HepG2 (cell line): ENCODE results near the gene NOB1. TPM values are rescaled to one million over a fixed set of nuclear protein-coding genes. Genes with fewer than 3 reads are reported as not detected.
A peak's percentile ranks its signal among the peaks of the same experiment; 100 is the strongest.

Source experiments
- HHEX ChIP-seq: IDR thresholded peaks from 2 replicates; pipeline ENCODE4 v1.6.1; 2016; ENCODE audit warnings: control low read depth
- HMG20B ChIP-seq: conservative IDR thresholded peaks from 2 replicates; pipeline ENCODE4 v1.6.1; 2016; ENCODE audit warnings: missing genetic modification reagents, missing compliant biosample characterization
- KDM6A ChIP-seq: IDR thresholded peaks from 2 replicates; pipeline ENCODE4 v1.6.1; 2016; ENCODE audit warnings: low read depth
- KLF16 ChIP-seq, 2 experiments: sonication (generic) in 1 of 2; formaldehyde crosslinking in 1 of 2; IDR thresholded peaks; 2 replicates each; pipeline versions ENCODE4 v1.6.1 to v1.8.0; 2016 to 2023; ENCODE audit warnings: missing genetic modification reagents in 2 of 2, missing compliant biosample characterization in 1 of 2
- MTF1 ChIP-seq: sonication (generic); formaldehyde crosslinking; IDR thresholded peaks from 2 replicates; pipeline ENCODE4 v1.5.0; 2020; ENCODE audit warnings: missing genetic modification reagents
- NPAS2 ChIP-seq: sonication (generic); formaldehyde crosslinking; IDR thresholded peaks from 2 replicates; pipeline ENCODE4 v1.8.0; 2022; ENCODE audit warnings: mild to moderate bottlenecking, missing genetic modification reagents, borderline replicate concordance
- NR2F6 ChIP-seq, 2 experiments: IDR thresholded peaks; 2 replicates each; pipeline ENCODE4 v1.6.1; 2016; ENCODE audit warnings: antibody characterized with exemption in 1 of 2, mild to moderate bottlenecking in 1 of 2
- RELA ChIP-seq: sonication (generic); formaldehyde crosslinking; IDR thresholded peaks from 2 replicates; pipeline ENCODE4 v1.4.0; 2020; ENCODE audit warnings: missing genetic modification reagents
- RFX3 ChIP-seq: IDR thresholded peaks from 2 replicates; pipeline ENCODE4 v1.6.1; 2016; ENCODE audit warnings: missing biosample characterization, missing genetic modification reagents
- SAFB2 ChIP-seq: sonication (generic); formaldehyde crosslinking; IDR thresholded peaks from 2 replicates; pipeline ENCODE4 v1.5.1; 2020; ENCODE audit warnings: missing genetic modification reagents, low read depth, mild to moderate bottlenecking, borderline replicate concordance
- ZBTB38 ChIP-seq: sonication (generic); formaldehyde crosslinking; IDR thresholded peaks from 2 replicates; pipeline ENCODE4 v1.5.1; 2020; ENCODE audit warnings: mild to moderate bottlenecking, missing genetic modification reagents
- ZFP62 ChIP-seq: sonication (generic); formaldehyde crosslinking; IDR thresholded peaks from 2 replicates; pipeline ENCODE4 v1.4.0; 2020; ENCODE audit warnings: missing genetic modification reagents
- ZNF446 ChIP-seq: sonication (generic); formaldehyde crosslinking; IDR thresholded peaks from 2 replicates; pipeline ENCODE4 v1.5.0; 2020; ENCODE audit warnings: mild to moderate bottlenecking, missing genetic modification reagents
- ZNF749 ChIP-seq: sonication (generic); formaldehyde crosslinking; IDR thresholded peaks from 2 replicates; pipeline ENCODE4 v1.8.0; 2022; ENCODE audit warnings: mild to moderate bottlenecking, missing genetic modification reagents, moderate library complexity, borderline replicate concordance
- ZNF768 ChIP-seq: sonication (generic); formaldehyde crosslinking; IDR thresholded peaks from 2 replicates; pipeline ENCODE4 v1.4.0; 2020; ENCODE audit warnings: missing genetic modification reagents
- ZNF773 ChIP-seq: sonication (generic); formaldehyde crosslinking; IDR thresholded peaks from 2 replicates; pipeline ENCODE4 v1.4.0; 2020; ENCODE audit warnings: missing genetic modification reagents, borderline replicate concordance
- polyA plus RNA-seq, 8 experiments: library from polyadenylated mRNA; depleted of rRNA in 3 of 8; stranded (reverse) in 7 of 8; unstranded in 1 of 8; fragments of >200 nt; fragmentation: Illumina TruSeq in 4 of 8; extraction: Trizol in 4 of 8; gene quantifications; 2 replicates each; pipeline versions ENCODE4 v1.2.1 to v1.2.3, GENCODE V29; 2011 to 2016; ENCODE audit warnings: low read depth in 4 of 8, missing spikeins in 1 of 8, mixed read lengths in 1 of 8; ENCODE audit not compliant: insufficient read depth in 1 of 8
- total RNA-seq, 5 experiments: library from RNA; depleted of rRNA; stranded (reverse); fragments of >200 nt; fragmentation: Illumina TruSeq; extraction: Trizol; gene quantifications; 2 replicates each; pipeline ENCODE4 v1.2.3, GENCODE V29; 2016; ENCODE audit warnings: low read depth in 1 of 5
- TF ChIP-seq, protein P1 (sequence below): sonication (generic); formaldehyde crosslinking; conservative IDR thresholded peaks from 2 replicates; pipeline ENCODE4 v1.4.0; 2020; ENCODE audit warnings: mild to moderate bottlenecking, missing genetic modification reagents, moderate library complexity
- TF ChIP-seq, protein P2 (sequence below): sonication (generic); formaldehyde crosslinking; IDR thresholded peaks from 2 replicates; pipeline ENCODE4 v1.4.0; 2020; ENCODE audit warnings: missing genetic modification reagents, borderline replicate concordance
- TF ChIP-seq, protein P3 (sequence below): sonication (generic); formaldehyde crosslinking; IDR thresholded peaks from 2 replicates; pipeline ENCODE4 v1.5.0; 2020; ENCODE audit warnings: mild to moderate bottlenecking, missing genetic modification reagents, borderline replicate concordance

The NOB1 gene
- total and polyA plus RNA-seq, 2 of the 13 experiments (the other 11 are each of a cell fraction or from before 2014, with no cell fraction given) = 47.1 to 162 TPM

DNA sequence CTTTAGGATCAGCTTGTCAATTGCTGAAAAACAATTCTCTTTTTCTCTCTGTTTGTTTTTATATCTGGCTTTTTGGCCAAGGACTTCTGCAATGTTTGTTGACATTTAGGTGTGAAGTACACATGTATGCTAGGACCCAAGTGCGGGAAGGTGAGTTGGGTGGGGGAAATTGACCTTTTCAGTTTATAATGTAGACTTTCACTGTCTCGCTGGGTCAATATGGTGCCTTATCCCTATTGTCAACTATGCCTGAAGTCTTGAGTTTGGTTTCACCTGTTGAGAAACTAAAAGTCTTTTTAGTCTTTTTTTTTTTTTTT, 16.9 kb upstream of the NOB1 start (continued):
- TF ChIP-seq, protein P1, sequence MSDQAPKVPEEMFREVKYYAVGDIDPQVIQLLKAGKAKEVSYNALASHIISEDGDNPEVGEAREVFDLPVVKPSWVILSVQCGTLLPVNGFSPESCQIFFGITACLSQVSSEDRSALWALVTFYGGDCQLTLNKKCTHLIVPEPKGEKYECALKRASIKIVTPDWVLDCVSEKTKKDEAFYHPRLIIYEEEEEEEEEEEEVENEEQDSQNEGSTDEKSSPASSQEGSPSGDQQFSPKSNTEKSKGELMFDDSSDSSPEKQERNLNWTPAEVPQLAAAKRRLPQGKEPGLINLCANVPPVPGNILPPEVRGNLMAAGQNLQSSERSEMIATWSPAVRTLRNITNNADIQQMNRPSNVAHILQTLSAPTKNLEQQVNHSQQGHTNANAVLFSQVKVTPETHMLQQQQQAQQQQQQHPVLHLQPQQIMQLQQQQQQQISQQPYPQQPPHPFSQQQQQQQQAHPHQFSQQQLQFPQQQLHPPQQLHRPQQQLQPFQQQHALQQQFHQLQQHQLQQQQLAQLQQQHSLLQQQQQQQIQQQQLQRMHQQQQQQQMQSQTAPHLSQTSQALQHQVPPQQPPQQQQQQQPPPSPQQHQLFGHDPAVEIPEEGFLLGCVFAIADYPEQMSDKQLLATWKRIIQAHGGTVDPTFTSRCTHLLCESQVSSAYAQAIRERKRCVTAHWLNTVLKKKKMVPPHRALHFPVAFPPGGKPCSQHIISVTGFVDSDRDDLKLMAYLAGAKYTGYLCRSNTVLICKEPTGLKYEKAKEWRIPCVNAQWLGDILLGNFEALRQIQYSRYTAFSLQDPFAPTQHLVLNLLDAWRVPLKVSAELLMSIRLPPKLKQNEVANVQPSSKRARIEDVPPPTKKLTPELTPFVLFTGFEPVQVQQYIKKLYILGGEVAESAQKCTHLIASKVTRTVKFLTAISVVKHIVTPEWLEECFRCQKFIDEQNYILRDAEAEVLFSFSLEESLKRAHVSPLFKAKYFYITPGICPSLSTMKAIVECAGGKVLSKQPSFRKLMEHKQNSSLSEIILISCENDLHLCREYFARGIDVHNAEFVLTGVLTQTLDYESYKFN (CRISPR knock-in tag) = peak; percentile 33; the same call in 1 of the 2 replicates
- no peak; the same call in 1 of the 2 replicates for TF ChIP-seq ZBTB38
- no peak for TF ChIP-seq NPAS2
- TF ChIP-seq HHEX (CRISPR knock-in tag) = peak; percentile 97
- no peak for TF ChIP-seq HMG20B
- TF ChIP-seq ZNF773 = no peak
- TF ChIP-seq SAFB2 (CRISPR knock-in tag) = no peak
- TF ChIP-seq RFX3 = no peak
- TF ChIP-seq, protein P2, sequence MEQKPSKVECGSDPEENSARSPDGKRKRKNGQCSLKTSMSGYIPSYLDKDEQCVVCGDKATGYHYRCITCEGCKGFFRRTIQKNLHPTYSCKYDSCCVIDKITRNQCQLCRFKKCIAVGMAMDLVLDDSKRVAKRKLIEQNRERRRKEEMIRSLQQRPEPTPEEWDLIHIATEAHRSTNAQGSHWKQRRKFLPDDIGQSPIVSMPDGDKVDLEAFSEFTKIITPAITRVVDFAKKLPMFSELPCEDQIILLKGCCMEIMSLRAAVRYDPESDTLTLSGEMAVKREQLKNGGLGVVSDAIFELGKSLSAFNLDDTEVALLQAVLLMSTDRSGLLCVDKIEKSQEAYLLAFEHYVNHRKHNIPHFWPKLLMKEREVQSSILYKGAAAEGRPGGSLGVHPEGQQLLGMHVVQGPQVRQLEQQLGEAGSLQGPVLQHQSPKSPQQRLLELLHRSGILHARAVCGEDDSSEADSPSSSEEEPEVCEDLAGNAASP (CRISPR knock-in tag) = peak; percentile 20; the same call in 1 of the 2 replicates
- TF ChIP-seq RELA (CRISPR knock-in tag) = no peak
- TF ChIP-seq ZNF768 = no peak
- no peak for TF ChIP-seq ZNF749 (CRISPR knock-in tag)
- peak; percentile 85 for TF ChIP-seq NR2F6 (IDR thresholded peaks at IDR 0.05)
- peak; percentile 79 for TF ChIP-seq NR2F6 (CRISPR knock-in tag; IDR thresholded peaks at IDR 0.05)
- no peak for TF ChIP-seq KDM6A (CRISPR knock-in tag)
- no peak for TF ChIP-seq ZFP62 (CRISPR knock-in tag)
- no peak for TF ChIP-seq MTF1 (CRISPR knock-in tag)
- no peak for TF ChIP-seq ZNF446 (CRISPR knock-in tag)
- TF ChIP-seq KLF16 (CRISPR knock-in tag; IDR thresholded peaks at IDR 0.05) = no peak
- TF ChIP-seq, protein P3, sequence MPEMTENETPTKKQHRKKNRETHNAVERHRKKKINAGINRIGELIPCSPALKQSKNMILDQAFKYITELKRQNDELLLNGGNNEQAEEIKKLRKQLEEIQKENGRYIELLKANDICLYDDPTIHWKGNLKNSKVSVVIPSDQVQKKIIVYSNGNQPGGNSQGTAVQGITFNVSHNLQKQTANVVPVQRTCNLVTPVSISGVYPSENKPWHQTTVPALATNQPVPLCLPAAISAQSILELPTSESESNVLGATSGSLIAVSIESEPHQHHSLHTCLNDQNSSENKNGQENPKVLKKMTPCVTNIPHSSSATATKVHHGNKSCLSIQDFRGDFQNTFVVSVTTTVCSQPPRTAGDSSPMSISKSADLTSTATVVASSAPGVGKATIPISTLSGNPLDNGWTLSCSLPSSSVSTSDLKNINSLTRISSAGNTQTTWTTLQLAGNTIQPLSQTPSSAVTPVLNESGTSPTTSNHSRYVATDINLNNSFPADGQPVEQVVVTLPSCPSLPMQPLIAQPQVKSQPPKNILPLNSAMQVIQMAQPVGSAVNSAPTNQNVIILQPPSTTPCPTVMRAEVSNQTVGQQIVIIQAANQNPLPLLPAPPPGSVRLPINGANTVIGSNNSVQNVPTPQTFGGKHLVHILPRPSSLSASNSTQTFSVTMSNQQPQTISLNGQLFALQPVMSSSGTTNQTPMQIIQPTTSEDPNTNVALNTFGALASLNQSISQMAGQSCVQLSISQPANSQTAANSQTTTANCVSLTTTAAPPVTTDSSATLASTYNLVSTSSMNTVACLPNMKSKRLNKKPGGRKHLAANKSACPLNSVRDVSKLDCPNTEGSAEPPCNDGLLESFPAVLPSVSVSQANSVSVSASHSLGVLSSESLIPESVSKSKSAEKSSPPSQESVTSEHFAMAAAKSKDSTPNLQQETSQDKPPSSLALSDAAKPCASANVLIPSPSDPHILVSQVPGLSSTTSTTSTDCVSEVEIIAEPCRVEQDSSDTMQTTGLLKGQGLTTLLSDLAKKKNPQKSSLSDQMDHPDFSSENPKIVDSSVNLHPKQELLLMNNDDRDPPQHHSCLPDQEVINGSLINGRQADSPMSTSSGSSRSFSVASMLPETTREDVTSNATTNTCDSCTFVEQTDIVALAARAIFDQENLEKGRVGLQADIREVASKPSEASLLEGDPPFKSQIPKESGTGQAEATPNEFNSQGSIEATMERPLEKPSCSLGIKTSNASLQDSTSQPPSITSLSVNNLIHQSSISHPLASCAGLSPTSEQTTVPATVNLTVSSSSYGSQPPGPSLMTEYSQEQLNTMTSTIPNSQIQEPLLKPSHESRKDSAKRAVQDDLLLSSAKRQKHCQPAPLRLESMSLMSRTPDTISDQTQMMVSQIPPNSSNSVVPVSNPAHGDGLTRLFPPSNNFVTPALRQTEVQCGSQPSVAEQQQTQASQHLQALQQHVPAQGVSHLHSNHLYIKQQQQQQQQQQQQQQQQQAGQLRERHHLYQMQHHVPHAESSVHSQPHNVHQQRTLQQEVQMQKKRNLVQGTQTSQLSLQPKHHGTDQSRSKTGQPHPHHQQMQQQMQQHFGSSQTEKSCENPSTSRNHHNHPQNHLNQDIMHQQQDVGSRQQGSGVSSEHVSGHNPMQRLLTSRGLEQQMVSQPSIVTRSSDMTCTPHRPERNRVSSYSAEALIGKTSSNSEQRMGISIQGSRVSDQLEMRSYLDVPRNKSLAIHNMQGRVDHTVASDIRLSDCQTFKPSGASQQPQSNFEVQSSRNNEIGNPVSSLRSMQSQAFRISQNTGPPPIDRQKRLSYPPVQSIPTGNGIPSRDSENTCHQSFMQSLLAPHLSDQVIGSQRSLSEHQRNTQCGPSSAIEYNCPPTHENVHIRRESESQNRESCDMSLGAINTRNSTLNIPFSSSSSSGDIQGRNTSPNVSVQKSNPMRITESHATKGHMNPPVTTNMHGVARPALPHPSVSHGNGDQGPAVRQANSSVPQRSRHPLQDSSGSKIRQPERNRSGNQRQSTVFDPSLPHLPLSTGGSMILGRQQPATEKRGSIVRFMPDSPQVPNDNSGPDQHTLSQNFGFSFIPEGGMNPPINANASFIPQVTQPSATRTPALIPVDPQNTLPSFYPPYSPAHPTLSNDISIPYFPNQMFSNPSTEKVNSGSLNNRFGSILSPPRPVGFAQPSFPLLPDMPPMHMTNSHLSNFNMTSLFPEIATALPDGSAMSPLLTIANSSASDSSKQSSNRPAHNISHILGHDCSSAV = no peak
